ENCODE results near the gene TUBB2A.

DNA sequence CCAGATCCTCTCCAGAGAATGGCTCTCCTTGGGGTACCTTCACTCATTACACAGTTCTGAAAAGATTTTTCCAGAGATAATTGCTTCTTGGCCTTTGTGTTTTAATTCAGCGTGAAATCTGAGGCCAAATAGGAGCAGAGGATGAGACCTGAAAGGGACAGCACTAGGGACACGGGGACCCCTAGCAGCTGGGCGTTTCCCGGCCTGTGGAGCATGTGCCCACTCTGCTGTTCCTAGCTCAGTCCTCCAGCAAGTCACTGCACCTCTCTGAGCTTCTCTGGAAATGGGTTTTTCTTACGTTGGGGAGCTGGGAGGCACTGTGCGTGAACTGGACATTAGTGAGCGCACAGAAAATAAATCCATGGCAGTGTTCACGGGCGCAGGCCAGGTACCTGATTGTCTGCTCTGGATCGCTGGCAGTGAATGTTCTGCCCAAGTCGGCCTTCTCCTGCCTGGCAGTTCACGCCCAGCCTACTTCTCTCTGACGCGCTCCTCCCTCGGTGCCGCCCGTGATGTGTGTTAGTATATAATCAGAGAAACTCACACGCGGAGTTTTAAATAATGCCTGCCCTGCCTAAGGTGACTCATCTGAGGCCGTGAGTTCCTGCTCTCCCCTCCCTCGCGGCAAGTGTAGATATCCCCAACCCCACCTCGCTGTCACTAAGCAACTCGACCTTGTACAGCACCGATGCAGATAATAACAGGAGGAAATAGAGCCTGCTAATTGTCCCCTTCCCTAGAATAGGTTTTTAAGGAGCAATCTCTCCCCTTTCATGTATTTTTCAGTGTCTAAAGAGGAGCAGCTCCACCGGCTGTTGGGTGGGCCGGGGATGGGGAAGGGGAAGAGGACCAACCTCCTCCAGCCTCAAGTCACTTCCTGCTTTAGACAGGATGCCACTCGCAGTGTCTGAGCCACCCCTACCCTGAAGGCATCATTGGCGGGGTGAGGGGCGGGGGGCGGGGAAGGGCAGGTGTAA lies 2.7 kb upstream of the TUBB2A start:
- TF ChIP-seq, protein P1, sequence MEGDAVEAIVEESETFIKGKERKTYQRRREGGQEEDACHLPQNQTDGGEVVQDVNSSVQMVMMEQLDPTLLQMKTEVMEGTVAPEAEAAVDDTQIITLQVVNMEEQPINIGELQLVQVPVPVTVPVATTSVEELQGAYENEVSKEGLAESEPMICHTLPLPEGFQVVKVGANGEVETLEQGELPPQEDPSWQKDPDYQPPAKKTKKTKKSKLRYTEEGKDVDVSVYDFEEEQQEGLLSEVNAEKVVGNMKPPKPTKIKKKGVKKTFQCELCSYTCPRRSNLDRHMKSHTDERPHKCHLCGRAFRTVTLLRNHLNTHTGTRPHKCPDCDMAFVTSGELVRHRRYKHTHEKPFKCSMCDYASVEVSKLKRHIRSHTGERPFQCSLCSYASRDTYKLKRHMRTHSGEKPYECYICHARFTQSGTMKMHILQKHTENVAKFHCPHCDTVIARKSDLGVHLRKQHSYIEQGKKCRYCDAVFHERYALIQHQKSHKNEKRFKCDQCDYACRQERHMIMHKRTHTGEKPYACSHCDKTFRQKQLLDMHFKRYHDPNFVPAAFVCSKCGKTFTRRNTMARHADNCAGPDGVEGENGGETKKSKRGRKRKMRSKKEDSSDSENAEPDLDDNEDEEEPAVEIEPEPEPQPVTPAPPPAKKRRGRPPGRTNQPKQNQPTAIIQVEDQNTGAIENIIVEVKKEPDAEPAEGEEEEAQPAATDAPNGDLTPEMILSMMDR (conservative IDR thresholded peaks at IDR 0.05; ENCODE audit: low read length): no peak
- TF ChIP-seq EZH2phosphoT487 (IDR thresholded peaks at IDR 0.05; ENCODE audit: borderline replicate concordance, low read depth, low read length): no peak

All from OCI-LY7 (cell line).